ENCODE measurements around the gene HCRT.

Gene HCRT

DNA sequence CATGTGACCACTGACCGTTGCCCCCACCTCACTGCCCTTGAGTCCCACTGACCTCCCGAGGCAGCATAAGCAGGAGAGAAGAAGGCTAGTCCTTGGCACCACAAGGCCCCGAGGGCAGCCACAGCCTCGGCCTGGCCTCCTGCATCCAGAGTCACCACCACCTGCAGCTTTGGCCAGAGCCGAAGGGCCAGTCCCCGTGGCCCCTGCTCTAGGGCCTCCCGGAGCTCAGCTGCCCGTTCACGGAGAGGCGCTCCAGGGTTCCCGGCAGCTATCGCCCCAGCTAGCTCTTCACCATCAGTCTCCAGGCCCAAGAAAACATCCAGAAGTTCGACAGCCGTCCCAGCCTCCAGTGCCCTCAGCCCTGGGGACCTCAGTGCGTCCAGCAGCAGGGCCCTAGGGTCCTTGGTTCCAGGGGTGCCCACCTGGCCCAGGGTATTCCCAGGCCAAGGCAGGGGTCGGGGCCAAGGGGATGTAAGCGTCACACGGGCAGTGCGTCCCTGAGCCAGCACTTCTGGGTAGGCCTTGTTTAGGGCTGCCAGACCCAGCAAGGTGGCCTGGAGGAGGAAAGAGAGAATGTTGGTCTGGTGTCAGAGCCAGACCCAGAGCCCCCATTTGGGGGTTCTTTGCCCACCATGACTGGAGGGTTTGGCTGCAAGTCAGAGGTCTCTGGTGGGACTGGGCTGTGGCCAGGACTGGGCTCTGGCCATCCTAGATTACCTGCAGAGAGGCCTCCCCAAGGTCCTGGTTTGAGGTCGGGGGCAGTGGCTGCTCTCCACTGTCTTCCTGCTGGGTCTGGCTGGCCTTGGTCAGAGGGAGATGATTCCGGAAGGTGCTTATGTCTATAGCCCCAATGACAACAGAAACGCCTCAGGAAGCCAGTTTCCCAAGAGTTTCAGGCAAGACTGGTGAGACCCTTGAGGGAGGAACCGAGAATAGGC, 7.2 kb upstream of the HCRT start:
- Histone ChIP-seq H3K23ac (ENCODE audit: low read length) (no peak overlapping the region), H2BK12ac (ENCODE audit: low read length) (no peak overlapping the region), H3K27ac (ENCODE audit: low read depth, low read length) (no peak overlapping the region), H2BK120ac (ENCODE audit: insufficient read depth, low read length, poor library complexity) (no peak overlapping the region), H3K4ac (ENCODE audit: low read depth, low read length) (no peak overlapping the region), H4K12ac (ENCODE audit: low read depth, low read length) (no peak overlapping the region), H3K4me1 (ENCODE audit: control insufficient read depth in 1 of 2, insufficient read depth in 2 of 2, low read length in 2 of 2) (peaks cover 0 to 4% of the 10 kb centered on the region in 2 experiments), H3K4me3 (ENCODE audit: low read depth, low read length) (no peak overlapping the region), H2AK5ac (ENCODE audit: low read length) (no peak overlapping the region), H3K79me2 (ENCODE audit: control insufficient read depth, insufficient read depth, low read length, poor library complexity) (no peaks in the 10 kb centered on the region), H4K8ac (ENCODE audit: low read depth, low read length) (no peak overlapping the region), H2AFZ (ENCODE audit: insufficient read depth, low read length, poor library complexity) (no peak overlapping the region), H3K36me3 (ENCODE audit: control insufficient read depth in 1 of 2, insufficient read depth in 2 of 2, low read length in 2 of 2) (no peaks in the 10 kb centered on the region), H3K79me1 (ENCODE audit: low read length) (peaks cover 2% of the 10 kb centered on the region), H2BK5ac (ENCODE audit: low read depth, low read length, poor library complexity) (no peak overlapping the region), H3K4me2 (ENCODE audit: low read length) (no peak overlapping the region), H3K27me3 (ENCODE audit: insufficient read depth, low read length) (no peaks in the 10 kb centered on the region), H3K9me3 (ENCODE audit: insufficient read depth, low read depth, low read length) (no peaks in the 10 kb centered on the region), H3K9ac (ENCODE audit: low read length) (no peak overlapping the region), H4K91ac (ENCODE audit: low read depth, low read length) (no peak overlapping the region), H3K14ac (ENCODE audit: low read length) (no peak overlapping the region), H3K18ac (ENCODE audit: low read length) (no peak overlapping the region)
- WGBS (ENCODE audit: extremely low coverage, insufficient coverage, insufficient read length), result no CpG with 5 or more reads among the region's 23 CpGs
- no peak for DNase-seq

DNA sequence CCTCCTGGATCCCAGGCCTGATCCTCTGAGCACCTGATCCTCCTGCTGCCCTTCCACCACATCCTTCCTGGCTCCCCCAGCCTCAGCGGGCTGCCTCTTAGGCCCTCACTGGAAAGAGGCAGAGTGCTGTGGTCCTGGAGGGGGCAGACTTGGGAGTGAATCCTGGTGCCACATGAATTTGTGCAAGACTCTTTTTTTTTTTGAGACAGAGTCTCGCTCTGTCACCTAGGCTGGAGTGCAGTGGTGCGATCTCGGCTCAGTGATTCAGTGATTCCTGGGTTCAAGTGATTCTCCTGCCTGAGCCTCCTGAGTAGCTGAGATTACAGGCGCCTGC, 6.0 kb upstream of the HCRT start:
- DNase-seq, result no peak
- H3K4me2 ChIP-seq (ENCODE audit: low read length), result no peak overlapping the region
- no peaks in the 10 kb centered on the region for H3K9me3 ChIP-seq (ENCODE audit: insufficient read depth, low read depth, low read length)
- no peaks in the 10 kb centered on the region for H3K36me3 ChIP-seq (ENCODE audit: control insufficient read depth in 1 of 2, insufficient read depth in 2 of 2, low read length in 2 of 2)
- H3K79me2 ChIP-seq (ENCODE audit: control insufficient read depth, insufficient read depth, low read length, poor library complexity), result no peaks in the 10 kb centered on the region
- H3K79me1 ChIP-seq (ENCODE audit: low read length), result peaks cover 2% of the 10 kb centered on the region
- H3K23ac ChIP-seq (ENCODE audit: low read length), result no peak overlapping the region
- no peaks in the 10 kb centered on the region for H3K27me3 ChIP-seq (ENCODE audit: insufficient read depth, low read length)
- H3K27ac ChIP-seq (ENCODE audit: low read depth, low read length), result no peak overlapping the region
- WGBS (ENCODE audit: extremely low coverage, insufficient coverage, insufficient read length), result no CpG with 5 or more reads among the region's 5 CpGs
- no peak overlapping the region for H3K9ac ChIP-seq (ENCODE audit: low read length)
- no peak overlapping the region for H3K14ac ChIP-seq (ENCODE audit: low read length)
- H4K91ac ChIP-seq (ENCODE audit: low read depth, low read length), result no peak overlapping the region
- H4K8ac ChIP-seq (ENCODE audit: low read depth, low read length), result no peak overlapping the region
- H3K4me3 ChIP-seq (ENCODE audit: low read depth, low read length), result no peak overlapping the region
- H4K12ac ChIP-seq (ENCODE audit: low read depth, low read length), result no peak overlapping the region
- H3K4me1 ChIP-seq (ENCODE audit: control insufficient read depth in 1 of 2, insufficient read depth in 2 of 2, low read length in 2 of 2), result peaks cover 0 to 4% of the 10 kb centered on the region in 2 experiments
- H2BK12ac ChIP-seq (ENCODE audit: low read length), result no peak overlapping the region
- H2AK5ac ChIP-seq (ENCODE audit: low read length), result no peak overlapping the region
- H3K18ac ChIP-seq (ENCODE audit: low read length), result no peak overlapping the region
- no peak overlapping the region for H2BK120ac ChIP-seq (ENCODE audit: insufficient read depth, low read length, poor library complexity)
- no peak overlapping the region for H3K4ac ChIP-seq (ENCODE audit: low read depth, low read length)
- H2BK5ac ChIP-seq (ENCODE audit: low read depth, low read length, poor library complexity), result no peak overlapping the region
- no peak overlapping the region for H2AFZ ChIP-seq (ENCODE audit: insufficient read depth, low read length, poor library complexity)

DNA sequence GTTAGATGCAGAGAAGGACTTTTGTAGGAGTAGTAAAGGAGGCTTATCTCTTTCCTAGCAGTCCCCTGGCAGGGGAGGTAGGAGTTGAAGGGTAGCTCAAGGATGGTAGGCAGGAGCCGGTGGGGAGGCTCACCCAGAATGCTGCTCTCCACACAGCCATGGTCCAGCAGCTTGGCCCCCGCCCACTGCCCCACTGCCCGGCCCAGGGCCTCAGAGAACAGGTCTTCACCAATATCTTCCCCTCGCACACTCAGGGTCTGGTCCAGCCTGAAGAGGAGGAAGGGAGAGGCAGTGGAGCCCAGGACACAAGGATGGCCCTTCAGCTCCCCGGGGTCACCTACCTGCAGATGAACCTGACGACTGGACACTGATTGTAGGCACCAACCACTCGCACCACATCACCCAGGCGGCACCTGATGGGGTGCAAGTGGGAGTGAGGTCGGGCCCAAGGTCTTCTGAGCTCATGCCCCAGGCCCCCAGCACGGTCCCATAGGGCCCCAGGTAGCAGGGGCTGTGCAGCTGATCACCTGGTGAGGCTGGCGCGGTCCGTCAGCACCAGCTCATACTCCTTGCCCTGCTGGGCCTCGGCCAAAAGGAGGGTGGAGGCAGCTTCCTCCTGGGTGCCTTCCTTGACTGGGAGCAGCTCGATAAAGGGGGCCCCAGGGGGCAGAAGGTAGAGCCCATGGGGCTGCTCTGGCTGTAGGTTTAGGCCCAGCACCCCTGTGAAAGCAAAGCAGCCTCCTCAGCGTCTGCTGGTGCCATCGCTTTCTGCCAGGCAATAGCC, 5.4 kb upstream of the HCRT start:
- WGBS (ENCODE audit: extremely low coverage, insufficient coverage, insufficient read length), result no CpG with 5 or more reads among the region's 17 CpGs

DNA sequence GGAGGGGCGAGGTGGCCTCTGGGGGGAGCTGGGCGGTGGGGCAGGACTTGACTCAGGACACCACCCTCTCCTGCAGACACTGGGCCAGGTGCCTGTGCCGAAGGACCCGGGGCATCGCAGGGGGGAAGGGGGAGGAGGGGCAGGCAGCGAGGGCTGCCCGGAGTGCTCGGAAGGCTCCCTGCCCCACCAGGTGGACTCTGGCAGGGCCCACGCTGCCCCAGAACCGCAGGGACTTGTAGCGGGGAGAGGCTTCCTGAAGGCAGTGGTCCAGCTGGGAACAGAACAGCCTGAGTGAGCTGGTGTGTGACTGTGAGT, 4.4 kb upstream of the HCRT start:
- no peak overlapping the region for H3K9ac ChIP-seq (ENCODE audit: low read length)
- H2BK5ac ChIP-seq (ENCODE audit: low read depth, low read length, poor library complexity), result no peak overlapping the region
- H4K91ac ChIP-seq (ENCODE audit: low read depth, low read length), result no peak overlapping the region
- no peaks in the 10 kb centered on the region for H3K9me3 ChIP-seq (ENCODE audit: insufficient read depth, low read depth, low read length)
- H2AK5ac ChIP-seq (ENCODE audit: low read length), result no peak overlapping the region
- H3K18ac ChIP-seq (ENCODE audit: low read length), result no peak overlapping the region
- DNase-seq, result no peak
- no peak overlapping the region for H3K4ac ChIP-seq (ENCODE audit: low read depth, low read length)
- peaks cover under 1% of the 10 kb centered on the region for H3K27me3 ChIP-seq (ENCODE audit: insufficient read depth, low read length)
- H3K79me2 ChIP-seq (ENCODE audit: control insufficient read depth, insufficient read depth, low read length, poor library complexity), result no peaks in the 10 kb centered on the region
- no peak overlapping the region for H2BK12ac ChIP-seq (ENCODE audit: low read length)
- no peak overlapping the region for H3K27ac ChIP-seq (ENCODE audit: low read depth, low read length)
- WGBS (ENCODE audit: extremely low coverage, insufficient coverage, insufficient read length), result no CpG with 5 or more reads among the region's 11 CpGs
- H3K4me3 ChIP-seq (ENCODE audit: low read depth, low read length), result no peak overlapping the region
- no peak overlapping the region for H3K14ac ChIP-seq (ENCODE audit: low read length)
- no peak overlapping the region for H4K12ac ChIP-seq (ENCODE audit: low read depth, low read length)
- H3K79me1 ChIP-seq (ENCODE audit: low read length), result peaks cover 2% of the 10 kb centered on the region
- peaks cover 0 to 5% of the 10 kb centered on the region in 2 experiments for H3K4me1 ChIP-seq (ENCODE audit: control insufficient read depth in 1 of 2, insufficient read depth in 2 of 2, low read length in 2 of 2)
- H2BK120ac ChIP-seq (ENCODE audit: insufficient read depth, low read length, poor library complexity), result no peak overlapping the region
- no peak overlapping the region for H3K4me2 ChIP-seq (ENCODE audit: low read length)
- H3K36me3 ChIP-seq (ENCODE audit: control insufficient read depth in 1 of 2, insufficient read depth in 2 of 2, low read length in 2 of 2), result no peaks in the 10 kb centered on the region
- H3K23ac ChIP-seq (ENCODE audit: low read length), result no peak overlapping the region
- no peak overlapping the region for H2AFZ ChIP-seq (ENCODE audit: insufficient read depth, low read length, poor library complexity)
- no peak overlapping the region for H4K8ac ChIP-seq (ENCODE audit: low read depth, low read length)

More for the DNA sequence above, 5.4 kb upstream of the HCRT start:
- no peak overlapping the region for H4K91ac ChIP-seq (ENCODE audit: low read depth, low read length)
- H3K27ac ChIP-seq (ENCODE audit: low read depth, low read length), result no peak overlapping the region
- DNase-seq, result no peak
- H3K23ac ChIP-seq (ENCODE audit: low read length), result no peak overlapping the region
- H2BK120ac ChIP-seq (ENCODE audit: insufficient read depth, low read length, poor library complexity), result no peak overlapping the region
- no peak overlapping the region for H2AFZ ChIP-seq (ENCODE audit: insufficient read depth, low read length, poor library complexity)
- H3K9me3 ChIP-seq (ENCODE audit: insufficient read depth, low read depth, low read length), result no peaks in the 10 kb centered on the region
- no peak overlapping the region for H3K9ac ChIP-seq (ENCODE audit: low read length)
- no peak overlapping the region for H2BK5ac ChIP-seq (ENCODE audit: low read depth, low read length, poor library complexity)
- H4K8ac ChIP-seq (ENCODE audit: low read depth, low read length), result no peak overlapping the region
- H3K36me3 ChIP-seq (ENCODE audit: control insufficient read depth in 1 of 2, insufficient read depth in 2 of 2, low read length in 2 of 2), result no peaks in the 10 kb centered on the region
- peaks cover 2% of the 10 kb centered on the region for H3K79me1 ChIP-seq (ENCODE audit: low read length)
- no peaks in the 10 kb centered on the region for H3K27me3 ChIP-seq (ENCODE audit: insufficient read depth, low read length)
- H3K4me1 ChIP-seq (ENCODE audit: control insufficient read depth in 1 of 2, insufficient read depth in 2 of 2, low read length in 2 of 2), result peaks cover 0 to 4% of the 10 kb centered on the region in 2 experiments
- H3K18ac ChIP-seq (ENCODE audit: low read length), result no peak overlapping the region
- H3K14ac ChIP-seq (ENCODE audit: low read length), result no peak overlapping the region
- H3K4ac ChIP-seq (ENCODE audit: low read depth, low read length), result no peak overlapping the region
- no peaks in the 10 kb centered on the region for H3K79me2 ChIP-seq (ENCODE audit: control insufficient read depth, insufficient read depth, low read length, poor library complexity)
- H2BK12ac ChIP-seq (ENCODE audit: low read length), result no peak overlapping the region
- H3K4me2 ChIP-seq (ENCODE audit: low read length), result no peak overlapping the region
- no peak overlapping the region for H4K12ac ChIP-seq (ENCODE audit: low read depth, low read length)
- H3K4me3 ChIP-seq (ENCODE audit: low read depth, low read length), result no peak overlapping the region
- no peak overlapping the region for H2AK5ac ChIP-seq (ENCODE audit: low read length)
